Breast epithelium (tissue), 4 donors: ENCODE results near the gene TNFRSF6B. TPM values are rescaled to one million over a fixed set of nuclear protein-coding genes. Genes with fewer than 3 reads are reported as not detected.

Experiments
- DNase-seq, 2 donors: peaks; one replicate each; pipeline ENCODE4 v3.0.0-alpha.2; 2019; ENCODE audit warnings: low spot score in 2 of 2
- H3K27ac ChIP-seq, 2 donors: fragments of 200-600 bp; sonication (generic) in 1 of 2; one replicate each; pipeline ENCODE4 v1.5.1; 2016 to 2019; ENCODE audit warnings: mild to moderate bottlenecking in 1 of 2
- H3K27me3 ChIP-seq, 2 donors: fragments of 200-600 bp; sonication (generic) in 1 of 2; one replicate each; pipeline versions ENCODE4 v1.5.1 to v1.6.0; 2017 to 2019; ENCODE audit warnings: control low read depth in 1 of 2, mild to moderate bottlenecking in 1 of 2
- H3K36me3 ChIP-seq: fragments of 200-600 bp; one replicate; pipeline ENCODE4 v1.5.1; 2019
- H3K4me1 ChIP-seq, 2 donors: fragments of 200-600 bp; sonication (generic); one replicate each; pipeline ENCODE4 v1.5.1; 2016 to 2019; ENCODE audit warnings: control low read depth in 1 of 2
- H3K4me3 ChIP-seq, 3 donors: fragments of 200-600 bp; sonication (generic); 1 replicate in 2 of 3; 2 replicates in 1 of 3; pipeline ENCODE4 v1.5.1; 2016 to 2019; ENCODE audit warnings: mild to moderate bottlenecking in 3 of 3, moderate library complexity in 2 of 3
- H3K9me3 ChIP-seq, 2 donors: fragments of 200-600 bp; sonication (generic) in 1 of 2; one replicate each; pipeline ENCODE4 v1.5.1; 2016 to 2019; ENCODE audit warnings: control low read depth in 1 of 2
- CTCF ChIP-seq, 3 donors: fragments of 450-650 bp; IDR thresholded peaks; one replicate each; pipeline ENCODE4 v1.5.1; 2016 to 2017; ENCODE audit warnings: antibody characterized with exemption in 3 of 3, mild to moderate bottlenecking in 3 of 3, moderate library complexity in 3 of 3
- POLR2A ChIP-seq: fragments of 450-650 bp; IDR thresholded peaks from one replicate; pipeline ENCODE4 v1.6.1; 2016; ENCODE audit warnings: antibody characterized with exemption, mild to moderate bottlenecking, moderate library complexity
- POLR2AphosphoS5 ChIP-seq, 3 donors: sonication (generic); formaldehyde crosslinking; IDR thresholded peaks; one replicate each; pipeline ENCODE4 v1.6.1; 2017; ENCODE audit warnings: antibody characterized with exemption in 3 of 3
- intact Hi-C: fragments of 100-400 bp; cut with DNase I; formaldehyde crosslinking; loops from one replicate; pipeline ENCODE4 v1.15.1; 2023; ENCODE audit warnings: low total_unique reads
- total RNA-seq, 3 donors: library from RNA; depleted of rRNA; stranded (reverse); fragments of >200 nt; gene quantifications; one replicate each; pipeline ENCODE4 v1.1.0, GENCODE V29; 2016

Gene TNFRSF6B
- total RNA-seq, 3 donors from 2014 or later: 2.8 to 40.0 (median 7.4) TPM

DNA sequence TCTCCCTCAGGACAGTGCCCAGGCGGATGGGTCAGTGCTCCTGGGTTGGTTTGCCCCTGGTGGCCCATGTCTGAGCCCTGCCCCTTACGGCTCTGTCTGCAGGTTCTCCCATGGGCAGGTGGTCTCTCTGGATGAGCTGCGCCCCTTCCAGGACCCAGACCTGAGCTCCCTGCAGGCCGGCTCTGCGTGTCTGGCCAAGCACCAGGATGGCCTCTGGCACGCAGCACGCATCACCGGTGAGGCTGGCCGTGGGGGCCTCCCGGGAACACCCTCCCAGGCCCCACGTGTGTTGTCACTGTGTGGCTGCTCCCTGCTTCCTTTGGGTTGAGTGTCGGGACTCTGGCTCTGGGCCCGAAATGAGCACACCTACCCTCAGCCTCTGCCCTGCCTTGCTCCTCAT lies 36.7 kb downstream of the TNFRSF6B start:
- intact Hi-C loops: no loop called here
- no peaks in the 10 kb centered on the region for H3K9me3 ChIP-seq
- peaks cover 6 to 7% of the 10 kb centered on the region in 2 donors for H3K4me1 ChIP-seq
- TF ChIP-seq POLR2A (no peak), CTCF (IDR thresholded peaks at IDR 0.05) (no peak), POLR2AphosphoS5 (IDR thresholded peaks at IDR 0.05) (no peak)
- DNase-seq: no peak
- H3K4me3 ChIP-seq: no peak overlapping the region
- H3K27ac ChIP-seq: no peak overlapping the region
- no peaks in the 10 kb centered on the region for H3K27me3 ChIP-seq
- no peaks in the 10 kb centered on the region for H3K36me3 ChIP-seq

GRCh38 chr20:63733579-63734081 lies 37.2 kb downstream of the TNFRSF6B start:
- DNase-seq: no peak
- no peaks in the 10 kb centered on the region for H3K36me3 ChIP-seq
- no peaks in the 10 kb centered on the region for H3K9me3 ChIP-seq
- no peak for TF ChIP-seq POLR2A
- H3K4me3 ChIP-seq: no peak overlapping the region
- no peaks in the 10 kb centered on the region for H3K27me3 ChIP-seq
- intact Hi-C loops: no loop called here
- peaks cover 11 to 13% of the 10 kb centered on the region in 2 donors for H3K4me1 ChIP-seq
- no peak overlapping the region for H3K27ac ChIP-seq

DNA sequence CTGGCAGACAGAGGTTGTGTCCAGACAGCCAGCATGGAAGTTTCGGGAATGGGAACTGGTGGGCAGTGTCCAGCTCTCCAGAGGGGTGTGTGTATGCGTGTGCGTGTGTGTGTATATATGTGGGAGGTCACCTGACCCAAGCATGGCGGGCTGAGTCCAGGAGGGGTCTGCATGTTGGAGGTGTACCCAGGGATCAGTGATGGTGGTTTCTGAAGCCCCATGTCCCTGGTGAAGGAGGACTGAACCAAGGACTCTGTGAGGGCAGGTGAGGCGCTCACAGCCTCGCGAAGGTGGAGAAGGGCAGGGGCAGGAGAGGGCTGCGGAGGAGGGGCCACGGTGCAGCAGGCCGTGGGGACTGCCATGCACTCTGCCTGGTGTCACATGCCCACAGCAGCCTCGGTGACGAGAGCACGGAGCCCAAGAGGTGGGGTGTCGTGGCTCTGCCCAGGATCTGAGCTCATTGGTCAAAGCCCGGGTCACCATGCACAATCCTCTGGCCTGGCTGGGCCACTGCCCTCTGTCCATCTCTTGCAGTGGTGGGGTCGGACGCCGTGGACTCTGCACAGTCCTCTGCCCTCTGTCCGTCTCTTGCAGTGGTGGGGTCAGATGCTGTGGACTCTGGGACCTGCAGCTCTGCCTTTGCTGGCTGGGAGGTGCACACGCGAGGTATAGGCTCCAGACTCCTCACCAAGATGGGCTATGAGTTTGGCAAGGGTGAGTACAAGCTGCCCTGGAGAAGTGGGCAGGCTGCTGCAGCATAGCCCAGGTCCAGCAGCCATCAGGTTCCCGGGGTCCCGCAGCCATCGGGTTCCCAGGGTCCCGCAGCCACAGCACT lies 37.9 kb downstream of the TNFRSF6B start:
- peaks cover 13 to 14% of the 10 kb centered on the region in 2 donors for H3K4me1 ChIP-seq
- no peak overlapping the region for H3K4me3 ChIP-seq
- H3K36me3 ChIP-seq: no peaks in the 10 kb centered on the region
- no peak overlapping the region for H3K27ac ChIP-seq
- no peaks in the 10 kb centered on the region for H3K9me3 ChIP-seq
- no peak for DNase-seq
- TF ChIP-seq CTCF (IDR thresholded peaks at IDR 0.05) (no peak), POLR2A (no peak), POLR2AphosphoS5 (IDR thresholded peaks at IDR 0.05) (no peak)
- intact Hi-C loops: no loop called here
- H3K27me3 ChIP-seq: no peaks in the 10 kb centered on the region

DNA sequence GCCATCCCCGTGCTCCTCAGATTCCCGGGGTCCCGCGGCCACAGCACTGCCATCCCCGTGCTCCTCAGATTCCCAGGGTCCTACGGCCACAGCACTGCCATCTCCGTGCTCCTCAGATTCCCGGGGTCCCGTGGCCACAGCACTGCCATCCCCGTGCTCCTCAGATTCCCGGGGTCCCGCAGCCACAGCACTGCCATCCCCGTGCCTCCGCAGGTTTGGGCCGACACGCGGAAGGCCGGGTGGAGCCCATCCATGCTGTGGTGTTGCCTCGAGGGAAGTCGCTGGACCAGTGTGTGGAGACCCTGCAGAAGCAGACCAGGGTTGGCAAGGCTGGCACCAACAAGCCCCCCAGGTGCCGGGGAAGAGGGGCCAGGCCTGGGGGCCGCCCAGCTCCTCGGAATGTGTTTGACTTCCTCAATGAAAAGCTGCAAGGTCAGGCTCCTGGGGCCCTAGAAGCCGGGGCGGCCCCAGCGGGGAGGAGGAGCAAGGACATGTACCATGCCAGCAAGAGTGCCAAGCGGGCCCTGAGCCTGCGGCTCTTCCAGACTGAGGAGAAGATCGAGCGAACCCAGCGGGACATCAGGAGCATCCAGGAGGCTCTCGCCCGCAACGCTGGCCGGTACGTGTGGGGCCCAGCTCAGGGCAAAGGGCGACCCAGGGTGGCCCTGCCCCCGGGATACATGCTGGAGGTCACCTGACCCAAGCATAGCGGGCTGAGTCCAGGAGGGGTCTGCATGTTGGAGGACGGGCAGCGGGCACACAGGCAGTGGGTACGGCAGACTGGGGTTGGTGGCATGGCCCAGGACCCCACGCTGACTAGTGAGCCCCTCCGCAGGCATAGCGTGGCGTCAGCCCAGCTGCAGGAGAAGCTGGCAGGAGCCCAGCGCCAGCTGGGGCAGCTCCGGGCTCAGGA lies 38.8 kb downstream of the TNFRSF6B start:
- Histone ChIP-seq H3K4me3 (no peak overlapping the region), H3K36me3 (no peaks in the 10 kb centered on the region), H3K27ac (no peak overlapping the region), H3K4me1 (peaks cover 13 to 14% of the 10 kb centered on the region in 2 donors), H3K27me3 (no peaks in the 10 kb centered on the region), H3K9me3 (no peaks in the 10 kb centered on the region)
- DNase-seq: no peak
- intact Hi-C loops: no loop called here
- TF ChIP-seq CTCF (IDR thresholded peaks at IDR 0.05): no peak
- TF ChIP-seq POLR2AphosphoS5 (IDR thresholded peaks at IDR 0.05): no peak
- no peak for TF ChIP-seq POLR2A

GRCh38 chr20:63735859-63736718 lies 39.6 kb downstream of the TNFRSF6B start, which contains the start of gene LIME1:
Gene LIME1, plus strand, starts transcription at chr20:63736664. Its CDS starts 886 bp downstream, at chr20:63737550.
- no peaks in the 10 kb centered on the region for H3K27me3 ChIP-seq
- H3K27ac ChIP-seq: peak within 1 kb of the TSS in 1 of 2 donors; percentile 7
- TF ChIP-seq POLR2AphosphoS5 (IDR thresholded peaks at IDR 0.05) (no peak), CTCF (IDR thresholded peaks at IDR 0.05) (no peak), POLR2A (no peak)
- H3K36me3 ChIP-seq: no peaks in the 10 kb centered on the region
- DNase-seq: no peak
- intact Hi-C loops: no loop called here
- H3K9me3 ChIP-seq: no peaks in the 10 kb centered on the region
- peak within 1 kb of the TSS; percentile 9 to 89 (median 40) for H3K4me3 ChIP-seq
- peaks cover 16 to 17% of the 10 kb centered on the region in 2 donors for H3K4me1 ChIP-seq
